ENCODE data around the gene TDG.

TDG gene

GRCh38 chr12:104000807-104001434, 35.2 kb downstream of the TDG start:
- H3K4me3 ChIP-seq (replicated peaks; ENCODE audit: low read depth, low read length), result no peak overlapping the region
- no peak for DNase-seq (ENCODE audit: low read depth)
- no peak for TF ChIP-seq CTCF (IDR thresholded peaks at IDR 0.05; ENCODE audit: low read length, missing control alignments)

GRCh38 chr12:104002686-104003085, 37.0 kb downstream of the TDG start:
- H3K4me3 ChIP-seq (replicated peaks; ENCODE audit: low read depth, low read length), result no peak overlapping the region
- no peak for TF ChIP-seq CTCF (IDR thresholded peaks at IDR 0.05; ENCODE audit: low read length, missing control alignments)
- no peak for DNase-seq (ENCODE audit: low read depth)

GRCh38 chr12:104003596-104003995, 37.9 kb downstream of the TDG start:
- H3K4me3 ChIP-seq (replicated peaks; ENCODE audit: low read depth, low read length), result no peak overlapping the region
- TF ChIP-seq CTCF (IDR thresholded peaks at IDR 0.05; ENCODE audit: low read length, missing control alignments), result no peak

GRCh38 chr12:104006929-104007328, 41.3 kb downstream of the TDG start:
- peak; percentile 62 for DNase-seq (ENCODE audit: low read depth)
- no peak overlapping the region for H3K4me3 ChIP-seq (replicated peaks; ENCODE audit: low read depth, low read length)
- no peak for TF ChIP-seq CTCF (IDR thresholded peaks at IDR 0.05; ENCODE audit: low read length, missing control alignments)

More at GRCh38 chr12:104003596-104003995, 37.9 kb downstream of the TDG start:
- no peak for DNase-seq (ENCODE audit: low read depth)

- no peak for DNase-seq (ENCODE audit: low read depth)
- TF ChIP-seq CTCF (IDR thresholded peaks at IDR 0.05; ENCODE audit: low read length, missing control alignments), result no peak
Measured at GRCh38 chr12:104010121-104010520, 44.4 kb downstream of the TDG start.

GRCh38 chr12:104010606-104011169, 45.0 kb downstream of the TDG start:
- no peak for DNase-seq (ENCODE audit: low read depth)
- H3K4me3 ChIP-seq (replicated peaks; ENCODE audit: low read depth, low read length), result no peak overlapping the region
- no peak for TF ChIP-seq CTCF (IDR thresholded peaks at IDR 0.05; ENCODE audit: low read length, missing control alignments)

More at GRCh38 chr12:104010121-104010520, 44.4 kb downstream of the TDG start:
- no peak overlapping the region for H3K4me3 ChIP-seq (replicated peaks; ENCODE audit: low read depth, low read length)

GRCh38 chr12:104011253-104011652, 45.6 kb downstream of the TDG start:
- peak; percentile 93 for DNase-seq (ENCODE audit: low read depth)
- no peak overlapping the region for H3K4me3 ChIP-seq (replicated peaks; ENCODE audit: low read depth, low read length)
- TF ChIP-seq CTCF (IDR thresholded peaks at IDR 0.05; ENCODE audit: low read length, missing control alignments), result no peak
